CD1c-positive myeloid dendritic cell (primary cell): ENCODE data around the gene SFTPA2.
"Not testable (repeated sequence)": the region's sequence is repeated elsewhere in the genome, so short reads cannot be mapped to it uniquely, and the experiment has no call there.

Experiments used
- DNase-seq: peaks from one replicate; pipeline ENCODE4 v3.0.0-alpha.2; 2016; ENCODE audit errors: extremely low spot score

The SFTPA2 gene

GRCh38 chr10:79560160-79560709 is at the start of gene SFTPA2:
TSS of gene SFTPA2 (minus strand) at chr10:79560407. CDS start at chr10:79559483, 924 bp downstream.
- no peak for DNase-seq

- peak; percentile 20 for DNase-seq
These were observed 48.5 kb upstream of the SFTPA2 start for GRCh38 chr10:79608505-79609375.

- DNase-seq, result no peak
These were observed 45.1 kb upstream of the SFTPA2 start for GRCh38 chr10:79605308-79605707.

- DNase-seq, result no peak
These were observed 44.1 kb upstream of the SFTPA2 start for GRCh38 chr10:79604294-79604693.

GRCh38 chr10:79602953-79603352 is 42.7 kb upstream of the SFTPA2 start:
- no peak for DNase-seq

- no peak for DNase-seq
These were observed 41.7 kb upstream of the SFTPA2 start for GRCh38 chr10:79601939-79602338.

- not testable (repeated sequence) for DNase-seq
These were observed 39.4 kb upstream of the SFTPA2 start for GRCh38 chr10:79599644-79600043.

GRCh38 chr10:79595510-79595909 is 35.3 kb upstream of the SFTPA2 start:
- DNase-seq, result no peak

GRCh38 chr10:79594565-79594964 is 34.4 kb upstream of the SFTPA2 start:
- not testable (repeated sequence) for DNase-seq

- no peak for DNase-seq
These were observed 33.2 kb upstream of the SFTPA2 start for GRCh38 chr10:79593377-79593776.

GRCh38 chr10:79588800-79589199 is 28.6 kb upstream of the SFTPA2 start:
- no peak for DNase-seq

- no peak for DNase-seq
These were observed 26.7 kb upstream of the SFTPA2 start for GRCh38 chr10:79586933-79587332.

- DNase-seq, result no peak
These were observed 25.8 kb upstream of the SFTPA2 start for GRCh38 chr10:79585870-79586527.

- no peak for DNase-seq
These were observed 23.3 kb upstream of the SFTPA2 start for GRCh38 chr10:79583488-79584024.

GRCh38 chr10:79582954-79583353 is 22.7 kb upstream of the SFTPA2 start:
- not testable (repeated sequence) for DNase-seq

GRCh38 chr10:79582096-79582495 is 21.9 kb upstream of the SFTPA2 start:
- DNase-seq, result no peak

GRCh38 chr10:79581044-79581443 is 20.8 kb upstream of the SFTPA2 start:
- DNase-seq, result no peak

GRCh38 chr10:79579361-79579760 is 19.2 kb upstream of the SFTPA2 start:
- no peak for DNase-seq

GRCh38 chr10:79570624-79571023 is 10.4 kb upstream of the SFTPA2 start:
- DNase-seq, result not testable (repeated sequence)

GRCh38 chr10:79563426-79563825 is 3.2 kb upstream of the SFTPA2 start:
- no peak for DNase-seq

- DNase-seq, result peak; percentile 52
These were observed 2.0 kb upstream of the SFTPA2 start for GRCh38 chr10:79562135-79562756.

GRCh38 chr10:79561257-79561656 is 1.1 kb upstream of the SFTPA2 start:
- no peak for DNase-seq
